HL-60 (cell line): ENCODE results near the gene CTNNA3.
A peak's percentile ranks its signal among the peaks of the same experiment; 100 is the strongest.

Experiments
- DNase-seq, 2 experiments: peaks; one replicate each; pipeline ENCODE4 v3.0.0-alpha.2; 2010 to 2020; ENCODE audit warnings: low read depth in 1 of 2, low spot score in 1 of 2
- H3K27ac ChIP-seq: fragments of 250-450 bp; sonication (Bioruptor Pico); replicated peaks from 2 replicates; pipeline ENCODE4 v1.5.1; 2020; ENCODE audit warnings: mild to moderate bottlenecking, moderate library complexity
- H3K27me3 ChIP-seq: fragments of 250-450 bp; sonication (Bioruptor Pico); 2 replicates; pipeline ENCODE4 v1.5.1; 2021; ENCODE audit warnings: mild to moderate bottlenecking, moderate library complexity; ENCODE audit not compliant: insufficient read depth, poor library complexity, severe bottlenecking
- H3K4me3 ChIP-seq: replicated peaks from 2 replicates; pipeline ENCODE4 v1.5.1; 2011; ENCODE audit warnings: mild to moderate bottlenecking, control low read depth, low read length; ENCODE audit not compliant: insufficient read depth
- CTCF ChIP-seq: IDR thresholded peaks from one replicate; pipeline ENCODE4 v1.5.1; 2011; ENCODE audit warnings: low read length, control low read depth, inconsistent platforms; ENCODE audit not compliant: insufficient read depth
- GABPA ChIP-seq: IDR thresholded peaks from 2 replicates; pipeline ENCODE4 v1.6.1; 2012; ENCODE audit warnings: low read depth
- POLR2AphosphoS5 ChIP-seq: IDR thresholded peaks from 2 replicates; pipeline ENCODE4 v1.6.1; 2012; ENCODE audit warnings: low read depth
- SPI1 ChIP-seq: IDR thresholded peaks from 2 replicates; pipeline ENCODE4 v1.6.1; 2012; ENCODE audit warnings: low read depth, mild to moderate bottlenecking, borderline replicate concordance
- TF ChIP-seq, protein P1 (sequence below): IDR thresholded peaks from 2 replicates; pipeline ENCODE4 v1.6.1; 2012; ENCODE audit warnings: low read depth; ENCODE audit not compliant: insufficient replicate concordance

Gene CTNNA3

DNA sequence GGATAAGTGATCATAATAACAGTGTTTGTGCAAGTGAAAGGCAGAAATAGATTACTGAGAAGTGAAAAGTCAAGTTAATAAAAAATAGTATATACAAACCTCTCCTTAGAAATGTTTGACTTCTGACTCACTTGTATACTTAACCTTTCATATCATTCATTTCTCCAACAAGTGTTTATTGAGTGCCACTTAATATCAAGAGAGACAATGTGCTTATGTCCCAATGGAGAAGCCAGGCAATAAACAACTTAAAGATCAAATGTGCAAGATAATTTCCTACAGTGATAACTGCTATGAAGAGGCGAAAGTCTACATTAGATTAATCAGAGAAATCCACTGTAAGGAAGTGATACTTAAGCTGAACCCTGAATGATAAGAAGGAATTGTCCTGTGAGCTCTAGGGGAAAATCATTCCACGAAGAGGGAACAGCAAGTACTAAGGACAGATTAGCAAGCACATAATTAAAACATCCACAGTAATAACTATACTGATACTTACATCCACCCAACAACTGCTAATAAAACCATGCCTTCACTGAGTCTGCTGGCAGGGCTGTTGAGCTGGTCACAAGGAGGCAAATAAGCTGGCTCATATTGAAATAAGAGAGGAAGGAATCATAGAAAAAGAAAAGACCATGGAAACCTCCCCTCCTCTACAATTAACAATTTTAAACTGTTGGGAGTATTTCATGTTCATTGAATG lies 203.5 kb downstream of the CTNNA3 start:
- no peaks in the 10 kb centered on the region for H3K27me3 ChIP-seq
- no peak overlapping the region for H3K27ac ChIP-seq
- no peak for DNase-seq
- no peak for TF ChIP-seq GABPA
- TF ChIP-seq SPI1 = no peak
- TF ChIP-seq, protein P1, sequence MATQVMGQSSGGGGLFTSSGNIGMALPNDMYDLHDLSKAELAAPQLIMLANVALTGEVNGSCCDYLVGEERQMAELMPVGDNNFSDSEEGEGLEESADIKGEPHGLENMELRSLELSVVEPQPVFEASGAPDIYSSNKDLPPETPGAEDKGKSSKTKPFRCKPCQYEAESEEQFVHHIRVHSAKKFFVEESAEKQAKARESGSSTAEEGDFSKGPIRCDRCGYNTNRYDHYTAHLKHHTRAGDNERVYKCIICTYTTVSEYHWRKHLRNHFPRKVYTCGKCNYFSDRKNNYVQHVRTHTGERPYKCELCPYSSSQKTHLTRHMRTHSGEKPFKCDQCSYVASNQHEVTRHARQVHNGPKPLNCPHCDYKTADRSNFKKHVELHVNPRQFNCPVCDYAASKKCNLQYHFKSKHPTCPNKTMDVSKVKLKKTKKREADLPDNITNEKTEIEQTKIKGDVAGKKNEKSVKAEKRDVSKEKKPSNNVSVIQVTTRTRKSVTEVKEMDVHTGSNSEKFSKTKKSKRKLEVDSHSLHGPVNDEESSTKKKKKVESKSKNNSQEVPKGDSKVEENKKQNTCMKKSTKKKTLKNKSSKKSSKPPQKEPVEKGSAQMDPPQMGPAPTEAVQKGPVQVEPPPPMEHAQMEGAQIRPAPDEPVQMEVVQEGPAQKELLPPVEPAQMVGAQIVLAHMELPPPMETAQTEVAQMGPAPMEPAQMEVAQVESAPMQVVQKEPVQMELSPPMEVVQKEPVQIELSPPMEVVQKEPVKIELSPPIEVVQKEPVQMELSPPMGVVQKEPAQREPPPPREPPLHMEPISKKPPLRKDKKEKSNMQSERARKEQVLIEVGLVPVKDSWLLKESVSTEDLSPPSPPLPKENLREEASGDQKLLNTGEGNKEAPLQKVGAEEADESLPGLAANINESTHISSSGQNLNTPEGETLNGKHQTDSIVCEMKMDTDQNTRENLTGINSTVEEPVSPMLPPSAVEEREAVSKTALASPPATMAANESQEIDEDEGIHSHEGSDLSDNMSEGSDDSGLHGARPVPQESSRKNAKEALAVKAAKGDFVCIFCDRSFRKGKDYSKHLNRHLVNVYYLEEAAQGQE = no peak
- TF ChIP-seq CTCF = no peak
- no peak for TF ChIP-seq POLR2AphosphoS5
- no peak overlapping the region for H3K4me3 ChIP-seq

DNA sequence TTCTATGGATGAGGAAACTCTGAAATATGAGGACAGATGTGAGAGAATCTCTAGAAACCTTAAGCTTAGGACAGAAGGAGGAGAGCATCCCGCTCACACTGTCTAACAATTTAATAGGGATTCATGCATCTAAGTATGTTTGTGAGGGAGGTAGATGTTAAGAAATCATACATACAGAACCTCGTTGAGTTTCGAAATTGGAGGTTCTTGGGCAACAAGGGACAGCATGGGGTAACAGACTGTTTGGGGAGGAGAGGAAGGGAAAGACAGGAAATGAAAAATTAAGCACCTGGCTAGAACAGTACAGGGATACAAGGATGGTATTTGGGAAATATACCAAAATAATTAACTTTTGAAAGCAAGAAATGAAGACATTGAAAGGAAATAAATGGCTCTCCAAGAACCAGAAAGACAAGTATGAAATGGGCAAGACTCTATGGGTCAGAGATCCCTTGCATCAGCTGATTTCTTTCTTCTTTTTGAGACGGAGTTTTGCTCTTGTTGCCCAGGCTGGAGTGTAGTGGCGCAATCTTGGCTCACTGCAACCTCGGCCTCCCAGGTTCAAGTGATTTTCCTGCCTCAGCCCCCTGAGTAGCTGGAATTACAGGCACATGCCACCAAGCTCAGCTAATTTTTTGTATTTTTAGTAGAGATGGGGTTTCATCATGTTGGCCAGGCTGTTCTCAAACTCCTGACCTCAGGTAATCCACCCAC lies 207.9 kb downstream of the CTNNA3 start:
- Histone ChIP-seq H3K4me3 (no peak overlapping the region), H3K27ac (0 out of 2 replicates have a peak overlapping the region, but pooled peaks have one; percentile 1), H3K27me3 (no peaks in the 10 kb centered on the region)
- TF ChIP-seq SPI1 (no peak), POLR2AphosphoS5 (no peak), GABPA (no peak), CTCF (no peak)
- TF ChIP-seq, protein P1 = no peak
- peak; percentile 25 to 70 for DNase-seq

- no peak overlapping the region for H3K4me3 ChIP-seq
- peak overlapping the region; percentile 6; the same call in 1 of the 2 replicates for H3K27ac ChIP-seq
- H3K27me3 ChIP-seq = no peaks in the 10 kb centered on the region
- TF ChIP-seq POLR2AphosphoS5 (no peak), SPI1 (no peak), CTCF (no peak), GABPA (no peak)
- TF ChIP-seq, protein P1 = no peak
- DNase-seq = no peak
Measured at GRCh38 chr10:67487199-67487598, 208.8 kb downstream of the CTNNA3 start.
